ENCODE results near the gene CST3.

The CST3 gene

DNA sequence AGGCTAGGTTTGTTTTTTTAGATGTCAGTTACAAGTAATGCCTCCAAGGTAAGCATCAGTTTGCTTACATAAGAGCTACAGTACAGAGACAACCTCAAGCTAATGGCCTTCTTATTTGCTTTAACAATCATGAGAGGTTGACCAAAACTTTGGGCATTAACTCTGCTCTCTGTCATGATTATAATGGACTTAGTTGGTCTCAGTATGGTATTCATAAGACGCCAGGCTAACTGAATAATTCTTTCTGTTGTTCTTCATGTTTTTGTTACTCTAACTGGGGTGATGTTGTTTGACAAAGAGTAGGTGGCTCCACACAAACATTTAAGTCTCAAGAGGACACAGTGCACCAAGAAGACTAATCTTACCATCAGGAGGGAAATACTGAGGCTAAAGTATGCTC, 41.8 kb downstream of the CST3 start:
- TF ChIP-seq CREB1 (IDR thresholded peaks at IDR 0.05; ENCODE audit: low read depth) (no peak), YY1 (IDR thresholded peaks at IDR 0.05; ENCODE audit: low read depth) (no peak), EGR1 (IDR thresholded peaks at IDR 0.05) (no peak), TCF12 (IDR thresholded peaks at IDR 0.05; ENCODE audit: low read depth) (no peak), TEAD4 (IDR thresholded peaks at IDR 0.05) (no peak), NFIC (IDR thresholded peaks at IDR 0.05) (no peak), TAF1 (IDR thresholded peaks at IDR 0.05; ENCODE audit: low read depth) (no peak), EP300 (IDR thresholded peaks at IDR 0.05; ENCODE audit: borderline replicate concordance) (no peak), RAD21 (IDR thresholded peaks at IDR 0.05; ENCODE audit: low read depth) (no peak), ZBTB7A (IDR thresholded peaks at IDR 0.05; ENCODE audit: low read depth) (no peak), CEBPB (IDR thresholded peaks at IDR 0.05) (no peak), FOXM1 (IDR thresholded peaks at IDR 0.05; ENCODE audit: borderline replicate concordance, low read depth) (no peak)
- TF ChIP-seq, protein P1, sequence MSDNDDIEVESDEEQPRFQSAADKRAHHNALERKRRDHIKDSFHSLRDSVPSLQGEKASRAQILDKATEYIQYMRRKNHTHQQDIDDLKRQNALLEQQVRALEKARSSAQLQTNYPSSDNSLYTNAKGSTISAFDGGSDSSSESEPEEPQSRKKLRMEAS (IDR thresholded peaks at IDR 0.05), result no peak
- TF ChIP-seq, protein P2, sequence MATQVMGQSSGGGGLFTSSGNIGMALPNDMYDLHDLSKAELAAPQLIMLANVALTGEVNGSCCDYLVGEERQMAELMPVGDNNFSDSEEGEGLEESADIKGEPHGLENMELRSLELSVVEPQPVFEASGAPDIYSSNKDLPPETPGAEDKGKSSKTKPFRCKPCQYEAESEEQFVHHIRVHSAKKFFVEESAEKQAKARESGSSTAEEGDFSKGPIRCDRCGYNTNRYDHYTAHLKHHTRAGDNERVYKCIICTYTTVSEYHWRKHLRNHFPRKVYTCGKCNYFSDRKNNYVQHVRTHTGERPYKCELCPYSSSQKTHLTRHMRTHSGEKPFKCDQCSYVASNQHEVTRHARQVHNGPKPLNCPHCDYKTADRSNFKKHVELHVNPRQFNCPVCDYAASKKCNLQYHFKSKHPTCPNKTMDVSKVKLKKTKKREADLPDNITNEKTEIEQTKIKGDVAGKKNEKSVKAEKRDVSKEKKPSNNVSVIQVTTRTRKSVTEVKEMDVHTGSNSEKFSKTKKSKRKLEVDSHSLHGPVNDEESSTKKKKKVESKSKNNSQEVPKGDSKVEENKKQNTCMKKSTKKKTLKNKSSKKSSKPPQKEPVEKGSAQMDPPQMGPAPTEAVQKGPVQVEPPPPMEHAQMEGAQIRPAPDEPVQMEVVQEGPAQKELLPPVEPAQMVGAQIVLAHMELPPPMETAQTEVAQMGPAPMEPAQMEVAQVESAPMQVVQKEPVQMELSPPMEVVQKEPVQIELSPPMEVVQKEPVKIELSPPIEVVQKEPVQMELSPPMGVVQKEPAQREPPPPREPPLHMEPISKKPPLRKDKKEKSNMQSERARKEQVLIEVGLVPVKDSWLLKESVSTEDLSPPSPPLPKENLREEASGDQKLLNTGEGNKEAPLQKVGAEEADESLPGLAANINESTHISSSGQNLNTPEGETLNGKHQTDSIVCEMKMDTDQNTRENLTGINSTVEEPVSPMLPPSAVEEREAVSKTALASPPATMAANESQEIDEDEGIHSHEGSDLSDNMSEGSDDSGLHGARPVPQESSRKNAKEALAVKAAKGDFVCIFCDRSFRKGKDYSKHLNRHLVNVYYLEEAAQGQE (IDR thresholded peaks at IDR 0.05; ENCODE audit: low read depth), result no peak
- TF ChIP-seq, protein P3, sequence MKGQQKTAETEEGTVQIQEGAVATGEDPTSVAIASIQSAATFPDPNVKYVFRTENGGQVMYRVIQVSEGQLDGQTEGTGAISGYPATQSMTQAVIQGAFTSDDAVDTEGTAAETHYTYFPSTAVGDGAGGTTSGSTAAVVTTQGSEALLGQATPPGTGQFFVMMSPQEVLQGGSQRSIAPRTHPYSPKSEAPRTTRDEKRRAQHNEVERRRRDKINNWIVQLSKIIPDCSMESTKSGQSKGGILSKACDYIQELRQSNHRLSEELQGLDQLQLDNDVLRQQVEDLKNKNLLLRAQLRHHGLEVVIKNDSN (IDR thresholded peaks at IDR 0.05), result no peak

DNA sequence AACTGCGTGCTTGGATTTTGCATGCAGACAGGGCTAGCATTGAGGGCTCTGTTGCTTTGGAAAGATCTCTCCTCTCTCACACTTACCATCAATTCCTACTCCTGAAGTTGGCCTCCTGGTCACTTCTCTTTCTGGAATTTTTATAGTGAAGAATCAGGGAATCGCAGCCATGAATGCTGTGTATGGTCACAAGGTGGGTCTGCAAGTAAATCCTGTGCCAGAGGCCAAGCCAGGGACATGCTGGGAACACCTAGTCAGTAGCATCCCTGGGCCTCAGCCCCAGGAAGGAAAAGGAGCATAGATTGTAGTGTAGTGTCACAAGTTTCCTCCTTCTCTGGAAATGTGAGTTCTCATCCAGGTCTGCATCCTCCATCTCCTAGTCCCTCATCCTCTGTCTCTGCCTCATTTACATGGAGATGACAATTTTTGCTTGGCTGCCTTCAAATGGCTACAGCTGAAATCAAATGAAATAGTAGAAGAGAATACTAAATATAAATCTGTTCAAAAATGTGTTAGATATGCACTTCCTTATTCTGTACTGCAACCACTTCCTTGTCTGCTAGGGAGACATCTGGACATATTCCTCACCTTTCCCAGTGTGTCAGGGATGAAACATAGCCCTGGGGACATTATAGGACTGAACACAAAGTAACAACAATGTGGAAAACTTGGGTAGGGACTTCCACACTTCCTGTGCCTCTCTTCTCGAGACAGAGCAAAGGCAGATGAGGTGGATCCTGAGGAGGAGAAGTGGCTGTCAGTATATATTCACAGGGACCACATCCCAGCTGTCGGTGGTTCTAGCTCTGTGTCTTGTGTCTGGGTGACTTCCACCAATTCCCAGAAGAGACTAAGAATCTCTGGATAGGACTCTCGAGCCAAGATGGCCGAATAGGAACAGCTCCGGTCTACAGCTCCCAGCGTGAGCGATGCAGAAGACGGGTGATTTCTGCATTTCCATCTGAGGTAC, 49.0 kb downstream of the CST3 start:
- TF ChIP-seq EP300 (IDR thresholded peaks at IDR 0.05; ENCODE audit: borderline replicate concordance) (no peak), YY1 (IDR thresholded peaks at IDR 0.05; ENCODE audit: low read depth) (no peak), EGR1 (IDR thresholded peaks at IDR 0.05) (no peak), ZBTB7A (IDR thresholded peaks at IDR 0.05; ENCODE audit: low read depth) (no peak), NFIC (IDR thresholded peaks at IDR 0.05) (no peak), TEAD4 (IDR thresholded peaks at IDR 0.05) (no peak), FOXM1 (IDR thresholded peaks at IDR 0.05; ENCODE audit: borderline replicate concordance, low read depth) (no peak)
- TF ChIP-seq, protein P1 (IDR thresholded peaks at IDR 0.05), result no peak
- TF ChIP-seq, protein P3 (IDR thresholded peaks at IDR 0.05), result no peak
- TF ChIP-seq, protein P2 (IDR thresholded peaks at IDR 0.05; ENCODE audit: low read depth), result no peak

- TF ChIP-seq, protein P2 (IDR thresholded peaks at IDR 0.05; ENCODE audit: low read depth), result no peak
- TF ChIP-seq TAF1 (IDR thresholded peaks at IDR 0.05; ENCODE audit: low read depth) (no peak), TCF12 (IDR thresholded peaks at IDR 0.05; ENCODE audit: low read depth) (no peak), EGR1 (IDR thresholded peaks at IDR 0.05) (no peak), ZBTB7A (IDR thresholded peaks at IDR 0.05; ENCODE audit: low read depth) (no peak), CREB1 (IDR thresholded peaks at IDR 0.05; ENCODE audit: low read depth) (no peak), EP300 (IDR thresholded peaks at IDR 0.05; ENCODE audit: borderline replicate concordance) (no peak)
- TF ChIP-seq, protein P1 (IDR thresholded peaks at IDR 0.05), result no peak
- TF ChIP-seq, protein P3 (IDR thresholded peaks at IDR 0.05), result no peak
These were observed 50.1 kb downstream of the CST3 start for GRCh38 chr20:23587631-23588030.

Measured in Ishikawa (cell line).